HepG2 (cell line): ENCODE measurements around the gene EXOC3. TPM values are rescaled to one million over a fixed set of nuclear protein-coding genes. Genes with fewer than 3 reads are reported as not detected.

ENCODE experiments used
- ATAC-seq: fragments of 200-7000 bp; cut with Tn5 transposase; 3 replicates; pipeline ENCODE4 v1.9.1; 2020; ENCODE audit warnings: mild to moderate bottlenecking, moderate library complexity
- BruUV-seq: library from RNA; stranded (reverse); fragments of 400-500 nt; replicated peaks from 2 replicates; lab custom pipeline; 2021; lab: Mats Ljungman, UMichigan
- CTCF ChIA-PET: fragments of 300-600 bp; formaldehyde crosslinking; extraction: SDS; loops from one replicate; lab custom pipeline; 2021; ENCODE audit warnings: low total read pairs, inconsistent platforms, low intra/inter-chr PET ratio; lab: Yijun Ruan, JAX
- POLR2A ChIA-PET: fragments of 350-600 bp; sonication (Branson Sonifier 250); formaldehyde crosslinking; loops from one replicate; lab custom pipeline; 2020; ENCODE audit warnings: antibody characterized with exemption, inconsistent platforms; lab: Yijun Ruan, JAX
- DNase-seq: peaks from one replicate; pipeline ENCODE4 v3.0.0-alpha.2; 2015; ENCODE audit warnings: low spot score
- FAIRE-seq: peaks from 3 replicates; lab custom pipeline; 2011; peaks lifted over from hg19 to GRCh38; lab: Jason Lieb, UNC
- H2AFZ ChIP-seq: one replicate; pipeline ENCODE4 v1.6.1; 2011; ENCODE audit warnings: low read length, inconsistent platforms
- H3K27ac ChIP-seq: fragments of 300-600 bp; 3 replicates; pipeline ENCODE4 v1.8.0; 2011; ENCODE audit warnings: mixed run types, mild to moderate bottlenecking, mixed read lengths, low read length, inconsistent platforms; ENCODE audit not compliant: insufficient read depth; ENCODE audit errors: extremely low read length
- H3K27me3 ChIP-seq, 2 experiments: fragments of 200-600 bp in 1 of 2; 2 replicates in 1 of 2; 3 replicates in 1 of 2; pipeline versions ENCODE4 v1.6.0 to v1.8.0; 2011; ENCODE audit warnings: low read length in 2 of 2, mild to moderate bottlenecking in 2 of 2, moderate library complexity in 2 of 2, inconsistent platforms in 1 of 2; ENCODE audit not compliant: insufficient read depth in 2 of 2, control insufficient read depth in 1 of 2
- H3K36me3 ChIP-seq, 2 experiments: fragments of 200-600 bp in 1 of 2; replicated peaks in 1 of 2; 2 replicates in 1 of 2; 3 replicates in 1 of 2; pipeline versions ENCODE4 v1.5.1 to v1.8.0; 2011; ENCODE audit warnings: low read length in 2 of 2, inconsistent platforms in 1 of 2; ENCODE audit not compliant: insufficient read depth in 2 of 2, control insufficient read depth in 1 of 2
- H3K4me1 ChIP-seq: 2 replicates; pipeline ENCODE4 v1.5.1; 2012; ENCODE audit warnings: low read length, inconsistent platforms; ENCODE audit not compliant: insufficient read depth
- H3K4me2 ChIP-seq: 2 replicates; pipeline ENCODE4 v1.6.0; 2011; ENCODE audit warnings: low read depth, low read length, inconsistent platforms
- H3K4me3 ChIP-seq, 3 experiments: fragments of 200-600 bp in 1 of 3; sonication (generic), shearing (Covaris generic) in 1 of 3; replicated peaks in 1 of 3; 2 replicates each; pipeline ENCODE4 v1.5.1; 2011 to 2016; ENCODE audit warnings: low read length in 3 of 3, inconsistent platforms in 2 of 3, low read depth in 2 of 3, mild to moderate bottlenecking in 2 of 3, control low read depth in 1 of 3, mixed read lengths in 1 of 3; ENCODE audit not compliant: insufficient read depth in 1 of 3
- H3K79me2 ChIP-seq: one replicate; pipeline ENCODE4 v1.6.1; 2011; ENCODE audit warnings: low read length, inconsistent platforms; ENCODE audit not compliant: insufficient read depth
- H3K9ac ChIP-seq: 2 replicates; pipeline ENCODE4 v1.6.0; 2011; ENCODE audit warnings: mild to moderate bottlenecking, low read depth, low read length, inconsistent platforms; ENCODE audit not compliant: insufficient read depth
- H3K9me3 ChIP-seq: 2 replicates; pipeline ENCODE4 v1.5.1; 2012; ENCODE audit warnings: mild to moderate bottlenecking, low read length
- H4K20me1 ChIP-seq: 2 replicates; pipeline ENCODE4 v1.6.0; 2011; ENCODE audit warnings: inconsistent platforms, mild to moderate bottlenecking, low read length, moderate library complexity; ENCODE audit not compliant: insufficient read depth
- CENPX ChIP-seq: sonication (generic); formaldehyde crosslinking; IDR thresholded peaks from 2 replicates; pipeline ENCODE4 v1.9.0; 2021; ENCODE audit warnings: mild to moderate bottlenecking, missing genetic modification reagents, moderate library complexity
- MAFK ChIP-seq, 2 experiments: IDR thresholded peaks in 1 of 2; conservative IDR thresholded peaks in 1 of 2; 2 replicates each; pipeline ENCODE4 v1.6.1; 2011; ENCODE audit warnings: improper control_type of control experiment in 2 of 2, low read length in 2 of 2
- MATR3 ChIP-seq: sonication (generic); formaldehyde crosslinking; IDR thresholded peaks from 2 replicates; pipeline ENCODE4 v1.4.0; 2020; ENCODE audit warnings: missing genetic modification reagents
- NAIF1 ChIP-seq: sonication (generic); formaldehyde crosslinking; IDR thresholded peaks from 2 replicates; pipeline ENCODE4 v1.5.0; 2020; ENCODE audit warnings: mild to moderate bottlenecking, missing genetic modification reagents, borderline replicate concordance
- NFKB2 ChIP-seq: sonication (generic); formaldehyde crosslinking; IDR thresholded peaks from 2 replicates; pipeline ENCODE4 v1.4.0; 2020; ENCODE audit warnings: missing genetic modification reagents, borderline replicate concordance
- PITX1 ChIP-seq: sonication (generic); formaldehyde crosslinking; IDR thresholded peaks from 2 replicates; pipeline ENCODE4 v1.5.1; 2020; ENCODE audit warnings: mild to moderate bottlenecking, missing genetic modification reagents
- RAD51 ChIP-seq: fragments of 450-650 bp; IDR thresholded peaks from 2 replicates; pipeline ENCODE4 v1.6.1; 2016; ENCODE audit warnings: borderline replicate concordance
- STAG1 ChIP-seq: sonication (generic); formaldehyde crosslinking; IDR thresholded peaks from 2 replicates; pipeline ENCODE4 v1.4.0; 2020; ENCODE audit warnings: missing genetic modification reagents
- WIZ ChIP-seq: sonication (generic); formaldehyde crosslinking; IDR thresholded peaks from 2 replicates; pipeline ENCODE4 v1.5.1; 2020; ENCODE audit warnings: mild to moderate bottlenecking, missing genetic modification reagents
- XRCC5 ChIP-seq: fragments of 200-400 bp; formaldehyde crosslinking; optimal IDR thresholded peaks from 2 replicates; pipeline ENCODE3; 2017; ENCODE audit warnings: mild to moderate bottlenecking, low read length
- ZNF274 ChIP-seq: sonication (generic); formaldehyde crosslinking; IDR thresholded peaks from 2 replicates; pipeline ENCODE4 v1.5.1; 2020; ENCODE audit warnings: mild to moderate bottlenecking, missing genetic modification reagents
- ZNF749 ChIP-seq: sonication (generic); formaldehyde crosslinking; IDR thresholded peaks from 2 replicates; pipeline ENCODE4 v1.8.0; 2022; ENCODE audit warnings: mild to moderate bottlenecking, missing genetic modification reagents, moderate library complexity, borderline replicate concordance
- ZNF883 ChIP-seq: sonication (generic); formaldehyde crosslinking; IDR thresholded peaks from 2 replicates; pipeline ENCODE4 v1.5.1; 2020; ENCODE audit warnings: mild to moderate bottlenecking, missing genetic modification reagents; ENCODE audit errors: not compliant biosample characterization
- WGBS: methylation state at CpG from one replicate; pipeline ENCODE4 v1.1.6; 2017; ENCODE audit warnings: low lambda C conversion rate; 5-methylcytosine and 5-hydroxymethylcytosine counted together
- in situ Hi-C: cut with HindIII; loops from 2 replicates; pipeline ENCODE4 v1.10.0; 2017; ENCODE audit warnings: low pct_unique_long_range_greater_than_20kb; ENCODE audit not compliant: extremely low pct_ligation_motif_present
- intact Hi-C: fragments of 100-400 bp; cut with micrococcal nuclease; formaldehyde crosslinking; loops from one replicate; pipeline ENCODE4 v1.10.0; 2022; ENCODE audit not compliant: unreplicated experiment
- polyA plus RNA-seq, 8 experiments: library from polyadenylated mRNA; depleted of rRNA in 3 of 8; stranded (reverse) in 7 of 8; unstranded in 1 of 8; fragments of >200 nt; fragmentation: Illumina TruSeq in 4 of 8; extraction: Trizol in 4 of 8; gene quantifications; 2 replicates each; pipeline versions ENCODE4 v1.2.1 to v1.2.3, GENCODE V29; 2011 to 2016; ENCODE audit warnings: low read depth in 4 of 8, missing spikeins in 1 of 8, mixed read lengths in 1 of 8; ENCODE audit not compliant: insufficient read depth in 1 of 8
- total RNA-seq, 5 experiments: library from RNA; depleted of rRNA; stranded (reverse); fragments of >200 nt; fragmentation: Illumina TruSeq; extraction: Trizol; gene quantifications; 2 replicates each; pipeline ENCODE4 v1.2.3, GENCODE V29; 2016; ENCODE audit warnings: low read depth in 1 of 5
- TF ChIP-seq, protein P1 (sequence below): sonication (generic); formaldehyde crosslinking; IDR thresholded peaks from 2 replicates; pipeline ENCODE4 v1.4.0; 2020; ENCODE audit warnings: missing genetic modification reagents
- TF ChIP-seq, protein P2 (sequence below): sonication (generic); formaldehyde crosslinking; IDR thresholded peaks from 2 replicates; pipeline ENCODE4 v1.5.1; 2020; ENCODE audit warnings: missing genetic modification reagents, mild to moderate bottlenecking, borderline replicate concordance
- TF ChIP-seq, protein P3 (sequence below): sonication (generic); formaldehyde crosslinking; IDR thresholded peaks from 2 replicates; pipeline ENCODE4 v1.8.1; 2023; ENCODE audit warnings: mild to moderate bottlenecking, missing genetic modification reagents

The EXOC3 gene
- total and polyA plus RNA-seq, 2 of the 13 experiments (the other 11 are each of a cell fraction or from before 2014, with no cell fraction given): 9.2 to 20.5 TPM

DNA sequence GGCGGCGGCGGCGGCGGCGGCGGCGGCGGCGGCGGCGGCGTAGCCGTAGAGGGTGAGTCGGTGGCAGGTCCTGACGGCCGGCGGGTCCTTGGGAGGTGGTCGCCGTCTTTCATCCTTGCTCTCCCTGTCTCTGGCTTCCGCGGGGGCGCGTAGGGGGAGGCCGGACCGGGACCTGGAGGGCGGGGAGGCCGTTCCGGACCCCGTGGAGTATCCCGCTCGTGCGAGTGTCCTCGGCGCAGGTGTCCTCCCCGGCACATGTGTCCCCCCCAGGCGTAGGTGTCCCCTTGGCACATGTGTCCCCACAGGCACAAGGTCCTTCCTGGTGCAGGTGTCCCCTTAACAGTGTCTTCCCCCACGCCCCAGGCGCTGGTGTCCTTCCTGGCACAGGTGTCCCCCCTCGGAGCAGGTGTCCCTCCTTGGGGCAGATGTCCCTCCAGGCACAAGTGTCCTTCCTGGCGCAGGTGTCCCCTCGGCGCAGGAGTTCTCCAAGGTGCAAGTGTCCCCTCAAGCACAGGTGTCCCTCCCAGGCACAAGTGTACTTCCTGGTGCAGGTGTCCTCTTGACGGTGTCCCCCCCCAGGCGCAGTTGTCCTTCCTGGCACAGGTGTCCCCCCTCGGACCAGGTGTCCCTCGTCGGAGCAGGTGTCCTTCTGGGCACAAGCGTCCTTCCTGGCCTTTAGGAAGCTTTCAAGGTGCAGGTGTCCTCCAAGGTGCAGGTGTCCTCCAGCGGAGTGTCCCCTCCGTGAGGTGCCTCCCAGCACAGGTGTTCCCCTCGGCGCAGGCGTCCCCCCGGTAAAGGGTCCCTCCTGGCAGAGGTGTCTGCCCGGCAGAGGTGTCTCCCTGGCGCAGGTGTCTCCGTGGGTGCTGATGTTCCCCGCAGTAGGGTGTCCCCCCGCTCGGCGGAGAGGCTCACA is 519 bp downstream of the EXOC3 start:
- no TSS peak for BruUV-seq
- Histone ChIP-seq H2AFZ (no peak overlapping the region), H3K27me3 (peaks cover 0 to 3% of the 10 kb centered on the region in 2 experiments; a peak in 1 of 5 replicates), H3K36me3 (peaks cover 16 to 21% of the 10 kb centered on the region in 2 experiments; a peak in 4 of 5 replicates), H3K4me3 (peak overlapping the region; percentile 95 to 100 (median 99)), H3K27ac (peak overlapping the region; percentile 42), H3K4me1 (peaks cover 19% of the 10 kb centered on the region), H3K9me3 (no peaks in the 10 kb centered on the region), H3K4me2 (peak overlapping the region; percentile 97), H3K79me2 (peaks cover 17% of the 10 kb centered on the region), H3K9ac (peak overlapping the region; percentile 87), H4K20me1 (no peaks in the 10 kb centered on the region)
- POLR2A ChIA-PET: interaction anchor here (1.0 kb wide), 1 partner anchor 12 kb away, joined by 3 read pairs; no protein-coding TSS in a partner anchor
- intact Hi-C loops: loop anchor here (5.0 kb wide), 1 partner anchor 226 kb away; the partner anchor contains the start of genes CCDC127 and SDHA
- FAIRE-seq (no peak), DNase-seq (no peak), ATAC-seq (peak; percentile 15)
- in situ Hi-C loops: no loop called here
- CTCF ChIA-PET: no interaction called here
- 0% methylated on average over 11 of the region's 62 CpGs for WGBS
- TF ChIP-seq MATR3 (CRISPR knock-in tag): no peak
- no peak for TF ChIP-seq ZNF274
- TF ChIP-seq ZNF883 (CRISPR knock-in tag): no peak
- TF ChIP-seq NAIF1: no peak
- no peak for TF ChIP-seq STAG1 (CRISPR knock-in tag)
- TF ChIP-seq, protein P1, sequence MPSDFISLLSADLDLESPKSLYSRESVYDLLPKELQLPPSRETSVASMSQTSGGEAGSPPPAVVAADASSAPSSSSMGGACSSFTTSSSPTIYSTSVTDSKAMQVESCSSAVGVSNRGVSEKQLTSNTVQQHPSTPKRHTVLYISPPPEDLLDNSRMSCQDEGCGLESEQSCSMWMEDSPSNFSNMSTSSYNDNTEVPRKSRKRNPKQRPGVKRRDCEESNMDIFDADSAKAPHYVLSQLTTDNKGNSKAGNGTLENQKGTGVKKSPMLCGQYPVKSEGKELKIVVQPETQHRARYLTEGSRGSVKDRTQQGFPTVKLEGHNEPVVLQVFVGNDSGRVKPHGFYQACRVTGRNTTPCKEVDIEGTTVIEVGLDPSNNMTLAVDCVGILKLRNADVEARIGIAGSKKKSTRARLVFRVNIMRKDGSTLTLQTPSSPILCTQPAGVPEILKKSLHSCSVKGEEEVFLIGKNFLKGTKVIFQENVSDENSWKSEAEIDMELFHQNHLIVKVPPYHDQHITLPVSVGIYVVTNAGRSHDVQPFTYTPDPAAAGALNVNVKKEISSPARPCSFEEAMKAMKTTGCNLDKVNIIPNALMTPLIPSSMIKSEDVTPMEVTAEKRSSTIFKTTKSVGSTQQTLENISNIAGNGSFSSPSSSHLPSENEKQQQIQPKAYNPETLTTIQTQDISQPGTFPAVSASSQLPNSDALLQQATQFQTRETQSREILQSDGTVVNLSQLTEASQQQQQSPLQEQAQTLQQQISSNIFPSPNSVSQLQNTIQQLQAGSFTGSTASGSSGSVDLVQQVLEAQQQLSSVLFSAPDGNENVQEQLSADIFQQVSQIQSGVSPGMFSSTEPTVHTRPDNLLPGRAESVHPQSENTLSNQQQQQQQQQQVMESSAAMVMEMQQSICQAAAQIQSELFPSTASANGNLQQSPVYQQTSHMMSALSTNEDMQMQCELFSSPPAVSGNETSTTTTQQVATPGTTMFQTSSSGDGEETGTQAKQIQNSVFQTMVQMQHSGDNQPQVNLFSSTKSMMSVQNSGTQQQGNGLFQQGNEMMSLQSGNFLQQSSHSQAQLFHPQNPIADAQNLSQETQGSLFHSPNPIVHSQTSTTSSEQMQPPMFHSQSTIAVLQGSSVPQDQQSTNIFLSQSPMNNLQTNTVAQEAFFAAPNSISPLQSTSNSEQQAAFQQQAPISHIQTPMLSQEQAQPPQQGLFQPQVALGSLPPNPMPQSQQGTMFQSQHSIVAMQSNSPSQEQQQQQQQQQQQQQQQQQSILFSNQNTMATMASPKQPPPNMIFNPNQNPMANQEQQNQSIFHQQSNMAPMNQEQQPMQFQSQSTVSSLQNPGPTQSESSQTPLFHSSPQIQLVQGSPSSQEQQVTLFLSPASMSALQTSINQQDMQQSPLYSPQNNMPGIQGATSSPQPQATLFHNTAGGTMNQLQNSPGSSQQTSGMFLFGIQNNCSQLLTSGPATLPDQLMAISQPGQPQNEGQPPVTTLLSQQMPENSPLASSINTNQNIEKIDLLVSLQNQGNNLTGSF (CRISPR knock-in tag): no peak
- no peak for TF ChIP-seq CENPX (CRISPR knock-in tag)
- TF ChIP-seq XRCC5: no peak
- TF ChIP-seq WIZ: no peak
- 0 out of 2 replicates have a peak, but pooled peaks have one; percentile 3 for TF ChIP-seq NFKB2 (CRISPR knock-in tag)
- TF ChIP-seq, protein P2, sequence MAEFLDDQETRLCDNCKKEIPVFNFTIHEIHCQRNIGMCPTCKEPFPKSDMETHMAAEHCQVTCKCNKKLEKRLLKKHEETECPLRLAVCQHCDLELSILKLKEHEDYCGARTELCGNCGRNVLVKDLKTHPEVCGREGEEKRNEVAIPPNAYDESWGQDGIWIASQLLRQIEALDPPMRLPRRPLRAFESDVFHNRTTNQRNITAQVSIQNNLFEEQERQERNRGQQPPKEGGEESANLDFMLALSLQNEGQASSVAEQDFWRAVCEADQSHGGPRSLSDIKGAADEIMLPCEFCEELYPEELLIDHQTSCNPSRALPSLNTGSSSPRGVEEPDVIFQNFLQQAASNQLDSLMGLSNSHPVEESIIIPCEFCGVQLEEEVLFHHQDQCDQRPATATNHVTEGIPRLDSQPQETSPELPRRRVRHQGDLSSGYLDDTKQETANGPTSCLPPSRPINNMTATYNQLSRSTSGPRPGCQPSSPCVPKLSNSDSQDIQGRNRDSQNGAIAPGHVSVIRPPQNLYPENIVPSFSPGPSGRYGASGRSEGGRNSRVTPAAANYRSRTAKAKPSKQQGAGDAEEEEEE (CRISPR knock-in tag): no peak
- no peak for TF ChIP-seq PITX1 (CRISPR knock-in tag)
- TF ChIP-seq RAD51: no peak
- TF ChIP-seq, protein P3, sequence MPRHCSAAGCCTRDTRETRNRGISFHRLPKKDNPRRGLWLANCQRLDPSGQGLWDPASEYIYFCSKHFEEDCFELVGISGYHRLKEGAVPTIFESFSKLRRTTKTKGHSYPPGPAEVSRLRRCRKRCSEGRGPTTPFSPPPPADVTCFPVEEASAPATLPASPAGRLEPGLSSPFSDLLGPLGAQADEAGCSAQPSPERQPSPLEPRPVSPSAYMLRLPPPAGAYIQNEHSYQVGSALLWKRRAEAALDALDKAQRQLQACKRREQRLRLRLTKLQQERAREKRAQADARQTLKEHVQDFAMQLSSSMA (CRISPR knock-in tag): peak; percentile 66; the same call in 1 of the 2 replicates
- no peak for TF ChIP-seq MAFK (conservative IDR thresholded peaks at IDR 0.05 in 1 of 2, IDR thresholded peaks at IDR 0.05 in 1 of 2; ENCODE audit: low read length in 2 of 2)
- no peak for TF ChIP-seq ZNF749 (CRISPR knock-in tag)
